ENCODE results near the gene KIF12.

KIF12 gene

GRCh38 chr9:114098936-114099668 lies at the start of gene KIF12:
KIF12 (minus strand) TSS chr9:114099292; CDS start chr9:114099276, 16 bp downstream.
- no peaks in the 10 kb centered on the region for H4K20me1 ChIP-seq
- H3K36me3 ChIP-seq, result peaks cover 20% of the 10 kb centered on the region
- H3K4me3 ChIP-seq, result peak within 1 kb of the TSS; percentile 81
- peak within 1 kb of the TSS; percentile 76 for H3K9ac ChIP-seq
- H3K27ac ChIP-seq, result peak within 1 kb of the TSS; percentile 79
- H3K4me2 ChIP-seq, result peak within 1 kb of the TSS; percentile 98
- H3K9me3 ChIP-seq, result peaks cover 6% of the 10 kb centered on the region; the same call in 1 of the 2 replicates
- peaks cover 61% of the 10 kb centered on the region for H3K4me1 ChIP-seq
- no peak for TF ChIP-seq Cebpa-rat (IDR thresholded peaks at IDR 0.05)
- no peaks in the 10 kb centered on the region for H3K27me3 ChIP-seq

GRCh38 chr9:114146735-114147134 lies 47.6 kb upstream of the KIF12 start:
- Histone ChIP-seq H3K36me3 (no peaks in the 10 kb centered on the region), H3K9me3 (no peaks in the 10 kb centered on the region), H3K4me2 (no peak overlapping the region), H3K27me3 (peaks cover 3% of the 10 kb centered on the region), H3K27ac (no peak overlapping the region), H3K4me3 (no peak overlapping the region), H3K4me1 (no peaks in the 10 kb centered on the region), H3K9ac (no peak overlapping the region), H4K20me1 (no peaks in the 10 kb centered on the region)
- TF ChIP-seq Cebpa-rat (IDR thresholded peaks at IDR 0.05), result no peak

GRCh38 chr9:114143234-114143633 lies 44.1 kb upstream of the KIF12 start:
- H3K4me3 ChIP-seq, result no peak overlapping the region
- no peak overlapping the region for H3K27ac ChIP-seq
- H4K20me1 ChIP-seq, result no peaks in the 10 kb centered on the region
- no peaks in the 10 kb centered on the region for H3K36me3 ChIP-seq
- peaks cover 7% of the 10 kb centered on the region for H3K4me1 ChIP-seq
- no peak for TF ChIP-seq Cebpa-rat (IDR thresholded peaks at IDR 0.05)
- no peaks in the 10 kb centered on the region for H3K27me3 ChIP-seq
- no peak overlapping the region for H3K4me2 ChIP-seq
- H3K9ac ChIP-seq, result no peak overlapping the region
- no peaks in the 10 kb centered on the region for H3K9me3 ChIP-seq

- H3K9me3 ChIP-seq, result no peaks in the 10 kb centered on the region
- no peak overlapping the region for H3K4me2 ChIP-seq
- H3K27ac ChIP-seq, result no peak overlapping the region
- no peaks in the 10 kb centered on the region for H3K36me3 ChIP-seq
- no peak for TF ChIP-seq Cebpa-rat (IDR thresholded peaks at IDR 0.05)
- H3K4me1 ChIP-seq, result peaks cover 7% of the 10 kb centered on the region
- no peak overlapping the region for H3K4me3 ChIP-seq
- H3K9ac ChIP-seq, result no peak overlapping the region
- no peaks in the 10 kb centered on the region for H3K27me3 ChIP-seq
- H4K20me1 ChIP-seq, result no peaks in the 10 kb centered on the region
Measured at GRCh38 chr9:114141553-114142402, 42.7 kb upstream of the KIF12 start.

GRCh38 chr9:114140850-114141249 lies 41.8 kb upstream of the KIF12 start:
- Histone ChIP-seq H3K27ac (no peak overlapping the region), H3K36me3 (no peaks in the 10 kb centered on the region), H3K4me3 (no peak overlapping the region), H3K27me3 (no peaks in the 10 kb centered on the region), H4K20me1 (no peaks in the 10 kb centered on the region), H3K4me1 (peaks cover 7% of the 10 kb centered on the region), H3K9ac (no peak overlapping the region), H3K4me2 (no peak overlapping the region), H3K9me3 (no peaks in the 10 kb centered on the region)
- TF ChIP-seq Cebpa-rat (IDR thresholded peaks at IDR 0.05), result no peak

- Histone ChIP-seq H3K9me3 (no peaks in the 10 kb centered on the region), H4K20me1 (no peaks in the 10 kb centered on the region), H3K36me3 (no peaks in the 10 kb centered on the region), H3K27me3 (no peaks in the 10 kb centered on the region), H3K4me3 (no peak overlapping the region), H3K27ac (no peak overlapping the region), H3K4me2 (no peak overlapping the region), H3K9ac (no peak overlapping the region), H3K4me1 (peaks cover 7% of the 10 kb centered on the region)
- no peak for TF ChIP-seq Cebpa-rat (IDR thresholded peaks at IDR 0.05)
Measured at GRCh38 chr9:114140401-114140800, 41.3 kb upstream of the KIF12 start.

- no peaks in the 10 kb centered on the region for H3K36me3 ChIP-seq
- no peak overlapping the region for H3K4me3 ChIP-seq
- TF ChIP-seq Cebpa-rat (IDR thresholded peaks at IDR 0.05), result no peak
- H3K9ac ChIP-seq, result no peak overlapping the region
- no peaks in the 10 kb centered on the region for H3K9me3 ChIP-seq
- H3K4me2 ChIP-seq, result 0 out of 2 replicates have a peak overlapping the region, but pooled peaks have one; percentile 6
- no peaks in the 10 kb centered on the region for H3K27me3 ChIP-seq
- no peaks in the 10 kb centered on the region for H4K20me1 ChIP-seq
- peaks cover 10% of the 10 kb centered on the region for H3K4me1 ChIP-seq
- no peak overlapping the region for H3K27ac ChIP-seq
Measured at GRCh38 chr9:114139071-114139470, 40.0 kb upstream of the KIF12 start.

- Histone ChIP-seq H3K9ac (no peak overlapping the region), H3K36me3 (no peaks in the 10 kb centered on the region), H3K4me2 (no peak overlapping the region), H3K27ac (no peak overlapping the region), H4K20me1 (no peaks in the 10 kb centered on the region), H3K9me3 (no peaks in the 10 kb centered on the region), H3K4me3 (no peak overlapping the region), H3K27me3 (no peaks in the 10 kb centered on the region), H3K4me1 (peaks cover 15% of the 10 kb centered on the region)
- no peak for TF ChIP-seq Cebpa-rat (IDR thresholded peaks at IDR 0.05)
Measured at GRCh38 chr9:114138552-114138971, 39.5 kb upstream of the KIF12 start.

- H3K27ac ChIP-seq, result no peak overlapping the region
- no peak overlapping the region for H3K4me2 ChIP-seq
- H4K20me1 ChIP-seq, result no peaks in the 10 kb centered on the region
- TF ChIP-seq Cebpa-rat (IDR thresholded peaks at IDR 0.05), result no peak
- H3K4me1 ChIP-seq, result peaks cover 23% of the 10 kb centered on the region
- no peaks in the 10 kb centered on the region for H3K27me3 ChIP-seq
- H3K36me3 ChIP-seq, result no peaks in the 10 kb centered on the region
- no peak overlapping the region for H3K9ac ChIP-seq
- no peak overlapping the region for H3K4me3 ChIP-seq
- no peaks in the 10 kb centered on the region for H3K9me3 ChIP-seq
Measured at GRCh38 chr9:114137831-114138230, 38.7 kb upstream of the KIF12 start.

GRCh38 chr9:114134827-114135396 lies 35.8 kb upstream of the KIF12 start:
- H3K4me2 ChIP-seq, result no peak overlapping the region
- H3K4me3 ChIP-seq, result no peak overlapping the region
- no peak for TF ChIP-seq Cebpa-rat (IDR thresholded peaks at IDR 0.05)
- no peak overlapping the region for H3K9ac ChIP-seq
- H3K27me3 ChIP-seq, result no peaks in the 10 kb centered on the region
- H3K4me1 ChIP-seq, result peaks cover 40% of the 10 kb centered on the region
- no peaks in the 10 kb centered on the region for H3K36me3 ChIP-seq
- H4K20me1 ChIP-seq, result no peaks in the 10 kb centered on the region
- H3K9me3 ChIP-seq, result no peaks in the 10 kb centered on the region
- no peak overlapping the region for H3K27ac ChIP-seq
